ENCODE measurements around the gene SNAPC1. TPM values are rescaled to one million over a fixed set of nuclear protein-coding genes. Genes with fewer than 3 reads are reported as not detected.
"Not testable (repeated sequence)": the region's sequence is repeated elsewhere in the genome, so short reads cannot be mapped to it uniquely, and the experiment has no call there.

Gene SNAPC1
- total RNA-seq, 1 experiment from 2014 or later, result 13.8 TPM

- POLR2A ChIA-PET (ENCODE audit: low non-redundant PET), result interaction anchor here (0.6 kb wide), 1 partner anchor 58 kb away, joined by 3 read pairs; the partner anchor contains the start of gene HIF1A
- H3K27me3 ChIP-seq (replicated peaks; ENCODE audit: insufficient read depth, low read depth, low read length, poor library complexity), result no peaks in the 10 kb centered on the region
- H3K27ac ChIP-seq (ENCODE audit: low read depth, low read length, poor library complexity, severe bottlenecking), result no peak overlapping the region
- DNase-seq (ENCODE audit: low spot score), result no peak
- TF ChIP-seq CTCF (conservative IDR thresholded peaks at IDR 0.05; ENCODE audit: low read depth, low read length), result no peak
- TF ChIP-seq EZH2 (IDR thresholded peaks at IDR 0.05; ENCODE audit: borderline replicate concordance, low read depth, low read length, poor library complexity, severe bottlenecking), result no peak
- no peaks in the 10 kb centered on the region for H3K9me3 ChIP-seq (ENCODE audit: low read depth, low read length, poor library complexity, severe bottlenecking)
- intact Hi-C loops (cut with micrococcal nuclease; ENCODE audit: unreplicated experiment), result no loop called here
- BruUV-seq (replicated peaks), result no TSS peak
- no peak overlapping the region for H3K4me3 ChIP-seq (ENCODE audit: low read depth, low read length, poor library complexity, severe bottlenecking)
- H3K4me1 ChIP-seq (ENCODE audit: insufficient read depth, low read length, poor library complexity, severe bottlenecking), result no peaks in the 10 kb centered on the region
- CTCF ChIA-PET, result no interaction called here
- H3K36me3 ChIP-seq (ENCODE audit: insufficient read depth, low read length, poor library complexity, severe bottlenecking), result peaks cover 9% of the 10 kb centered on the region
Observed at GRCh38 chr14:61752626-61753025, 9.6 kb upstream of the SNAPC1 start.

- POLR2A ChIA-PET (ENCODE audit: low non-redundant PET), result no interaction called here
- no peak overlapping the region for H3K27ac ChIP-seq (ENCODE audit: low read depth, low read length, poor library complexity, severe bottlenecking)
- CTCF ChIA-PET, result no interaction called here
- no peaks in the 10 kb centered on the region for H3K4me1 ChIP-seq (ENCODE audit: insufficient read depth, low read length, poor library complexity, severe bottlenecking)
- intact Hi-C loops (cut with micrococcal nuclease; ENCODE audit: unreplicated experiment), result no loop called here
- H3K27me3 ChIP-seq (replicated peaks; ENCODE audit: insufficient read depth, low read depth, low read length, poor library complexity), result no peaks in the 10 kb centered on the region
- no peak for TF ChIP-seq EZH2 (IDR thresholded peaks at IDR 0.05; ENCODE audit: borderline replicate concordance, low read depth, low read length, poor library complexity, severe bottlenecking)
- TF ChIP-seq CTCF (conservative IDR thresholded peaks at IDR 0.05; ENCODE audit: low read depth, low read length), result no peak
- H3K36me3 ChIP-seq (ENCODE audit: insufficient read depth, low read length, poor library complexity, severe bottlenecking), result no peaks in the 10 kb centered on the region
- H3K9me3 ChIP-seq (ENCODE audit: low read depth, low read length, poor library complexity, severe bottlenecking), result no peaks in the 10 kb centered on the region
- no peak overlapping the region for H3K4me3 ChIP-seq (ENCODE audit: low read depth, low read length, poor library complexity, severe bottlenecking)
- BruUV-seq (replicated peaks), result no TSS peak
- DNase-seq (ENCODE audit: low spot score), result no peak
Observed at GRCh38 chr14:61753631-61754030, 8.6 kb upstream of the SNAPC1 start.

- no TSS peak for BruUV-seq (replicated peaks)
- Histone ChIP-seq H3K36me3 (ENCODE audit: insufficient read depth, low read length, poor library complexity, severe bottlenecking) (no peaks in the 10 kb centered on the region), H3K4me3 (ENCODE audit: low read depth, low read length, poor library complexity, severe bottlenecking) (no peak overlapping the region), H3K4me1 (ENCODE audit: insufficient read depth, low read length, poor library complexity, severe bottlenecking) (no peaks in the 10 kb centered on the region), H3K9me3 (ENCODE audit: low read depth, low read length, poor library complexity, severe bottlenecking) (no peaks in the 10 kb centered on the region), H3K27ac (ENCODE audit: low read depth, low read length, poor library complexity, severe bottlenecking) (no peak overlapping the region), H3K27me3 (replicated peaks; ENCODE audit: insufficient read depth, low read depth, low read length, poor library complexity) (no peaks in the 10 kb centered on the region)
- ChIA-PET POLR2A (ENCODE audit: low non-redundant PET) (no interaction called here), CTCF (no interaction called here)
- DNase-seq (ENCODE audit: low spot score), result no peak
- intact Hi-C loops (cut with micrococcal nuclease; ENCODE audit: unreplicated experiment), result no loop called here
- TF ChIP-seq EZH2 (IDR thresholded peaks at IDR 0.05; ENCODE audit: borderline replicate concordance, low read depth, low read length, poor library complexity, severe bottlenecking) (no peak), CTCF (conservative IDR thresholded peaks at IDR 0.05; ENCODE audit: low read depth, low read length) (no peak)
Observed at GRCh38 chr14:61754627-61755381, 7.4 kb upstream of the SNAPC1 start.

GRCh38 chr14:61755382-61755742 lies 6.9 kb upstream of the SNAPC1 start:
- DNase-seq (ENCODE audit: low spot score); intact Hi-C loops (cut with micrococcal nuclease; ENCODE audit: unreplicated experiment); H3K9me3 ChIP-seq (ENCODE audit: low read depth, low read length, poor library complexity, severe bottlenecking); H3K36me3 ChIP-seq (ENCODE audit: insufficient read depth, low read length, poor library complexity, severe bottlenecking); BruUV-seq (replicated peaks); CTCF ChIA-PET; H3K27ac ChIP-seq (ENCODE audit: low read depth, low read length, poor library complexity, severe bottlenecking); H3K27me3 ChIP-seq (replicated peaks; ENCODE audit: insufficient read depth, low read depth, low read length, poor library complexity); H3K4me1 ChIP-seq (ENCODE audit: insufficient read depth, low read length, poor library complexity, severe bottlenecking); H3K4me3 ChIP-seq (ENCODE audit: low read depth, low read length, poor library complexity, severe bottlenecking): not testable (repeated sequence)
- POLR2A ChIA-PET (ENCODE audit: low non-redundant PET), result interaction anchor here (0.6 kb wide), 1 partner anchor 58 kb away, joined by 4 read pairs; no protein-coding TSS in a partner anchor

All from A673 (cell line).